Subcutaneous adipose tissue (tissue), 4 donors: Measurements from ENCODE around the gene KCNG4. TPM values are rescaled to one million over a fixed set of nuclear protein-coding genes. Genes with fewer than 3 reads are reported as not detected.

Source experiments
- total RNA-seq, 4 donors: library from RNA; depleted of rRNA; stranded (reverse); fragments of >200 nt; gene quantifications; one replicate each; pipeline ENCODE4 v1.1.0, GENCODE V29; 2016
- TF ChIP-seq, protein P1 (sequence below): fragments of 450-650 bp; IDR thresholded peaks from one replicate; pipeline ENCODE4 v1.5.1; 2016; ENCODE audit warnings: low read depth, mild to moderate bottlenecking, control low read depth, antibody characterized with exemption, moderate library complexity

The KCNG4 gene
- total RNA-seq, 4 donors from 2014 or later = not detected

DNA sequence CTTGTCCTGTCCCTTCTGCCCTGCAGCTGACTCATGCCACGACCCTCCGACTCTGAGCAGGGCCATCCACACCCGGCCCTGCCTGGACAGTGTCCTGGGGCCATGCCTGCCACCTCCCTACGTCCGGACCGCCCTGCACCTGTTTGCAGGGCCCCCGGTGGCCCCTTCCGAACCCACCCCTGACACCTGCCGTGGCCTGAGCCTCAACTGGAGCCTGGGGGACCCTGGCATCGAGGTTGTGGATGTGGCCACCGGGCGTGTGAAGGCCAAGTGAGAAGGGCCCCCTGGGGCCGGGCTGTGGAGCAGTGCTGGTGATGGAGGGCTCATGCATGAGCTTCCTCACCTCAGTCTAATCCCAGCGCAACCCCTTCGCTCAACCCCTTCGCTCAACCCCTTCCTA lies 43.7 kb downstream of the KCNG4 start:
- TF ChIP-seq, protein P1, sequence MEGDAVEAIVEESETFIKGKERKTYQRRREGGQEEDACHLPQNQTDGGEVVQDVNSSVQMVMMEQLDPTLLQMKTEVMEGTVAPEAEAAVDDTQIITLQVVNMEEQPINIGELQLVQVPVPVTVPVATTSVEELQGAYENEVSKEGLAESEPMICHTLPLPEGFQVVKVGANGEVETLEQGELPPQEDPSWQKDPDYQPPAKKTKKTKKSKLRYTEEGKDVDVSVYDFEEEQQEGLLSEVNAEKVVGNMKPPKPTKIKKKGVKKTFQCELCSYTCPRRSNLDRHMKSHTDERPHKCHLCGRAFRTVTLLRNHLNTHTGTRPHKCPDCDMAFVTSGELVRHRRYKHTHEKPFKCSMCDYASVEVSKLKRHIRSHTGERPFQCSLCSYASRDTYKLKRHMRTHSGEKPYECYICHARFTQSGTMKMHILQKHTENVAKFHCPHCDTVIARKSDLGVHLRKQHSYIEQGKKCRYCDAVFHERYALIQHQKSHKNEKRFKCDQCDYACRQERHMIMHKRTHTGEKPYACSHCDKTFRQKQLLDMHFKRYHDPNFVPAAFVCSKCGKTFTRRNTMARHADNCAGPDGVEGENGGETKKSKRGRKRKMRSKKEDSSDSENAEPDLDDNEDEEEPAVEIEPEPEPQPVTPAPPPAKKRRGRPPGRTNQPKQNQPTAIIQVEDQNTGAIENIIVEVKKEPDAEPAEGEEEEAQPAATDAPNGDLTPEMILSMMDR = no peak

- TF ChIP-seq, protein P1 = no peak
Observed at GRCh38 chr16:84195201-84196093, 44.4 kb downstream of the KCNG4 start.

DNA sequence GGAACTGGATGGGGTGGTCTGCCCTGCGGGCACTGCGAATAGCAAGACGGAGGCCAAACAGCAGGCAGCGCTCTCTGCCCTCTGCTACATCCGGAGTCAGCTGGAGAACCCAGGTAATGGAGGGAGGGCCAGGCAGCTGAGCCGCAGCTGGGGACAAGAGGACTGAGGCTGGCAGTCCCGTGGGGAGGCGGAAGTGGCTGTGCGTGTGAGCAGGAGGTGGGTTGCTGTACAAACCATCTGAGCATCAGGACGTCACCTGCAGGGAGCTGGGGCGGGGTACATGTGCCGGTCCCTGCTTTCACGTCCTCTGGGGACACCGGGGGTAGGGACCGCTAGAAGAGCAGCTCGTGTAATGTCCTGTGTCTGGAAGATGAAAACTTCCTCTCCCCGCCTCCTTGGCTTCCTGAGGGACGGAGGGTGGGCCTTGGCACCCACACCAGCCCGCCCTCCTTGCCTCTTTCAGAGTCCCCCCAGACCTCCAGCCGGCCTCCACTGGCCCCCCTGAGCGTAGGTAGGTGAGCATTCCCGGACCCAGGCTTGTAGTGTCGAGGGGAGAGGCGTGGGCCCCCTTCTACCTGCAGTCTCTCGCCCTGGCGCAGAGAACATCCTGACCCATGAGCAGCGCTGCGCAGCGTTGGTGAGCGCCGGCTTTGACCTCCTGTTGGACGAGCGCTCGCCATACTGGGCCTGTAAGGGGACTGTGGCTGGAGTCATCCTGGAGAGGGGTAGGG lies 45.2 kb downstream of the KCNG4 start:
- TF ChIP-seq, protein P1 = no peak

DNA sequence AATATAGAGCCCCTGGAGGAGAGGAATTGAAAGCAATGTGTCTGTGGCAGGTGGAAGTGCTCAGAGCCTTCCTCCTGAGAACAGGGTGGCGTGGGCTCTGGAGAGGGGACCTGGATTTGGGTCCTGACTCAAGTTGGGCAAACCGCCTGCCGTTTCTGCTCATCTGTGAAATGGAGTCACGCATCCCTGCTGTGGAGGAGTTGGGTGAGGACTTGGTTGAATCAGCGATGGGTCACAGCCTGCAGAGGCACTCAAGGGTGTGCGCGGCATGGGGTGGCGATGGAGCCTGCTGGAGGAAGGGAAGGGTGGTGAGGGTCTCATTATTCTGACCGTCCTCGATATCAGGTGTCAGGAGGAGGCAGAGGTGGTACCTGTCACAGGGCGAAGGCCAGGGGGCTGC lies 45.8 kb downstream of the KCNG4 start:
- TF ChIP-seq, protein P1 = no peak

GRCh38 chr16:84193480-84193879 lies 46.3 kb downstream of the KCNG4 start:
- TF ChIP-seq, protein P1 = no peak

GRCh38 chr16:84191466-84191865 lies 48.3 kb downstream of the KCNG4 start:
- TF ChIP-seq, protein P1 = no peak

- TF ChIP-seq, protein P1 = no peak
Observed at GRCh38 chr16:84190731-84191388, 49.0 kb downstream of the KCNG4 start, which contains the start of gene ADAD2. ADAD2 (plus strand) TSS chr16:84191157; CDS start chr16:84191231, 74 bp downstream.
